ENCODE measurements around the gene GPR37L1. TPM values are rescaled to one million over a fixed set of nuclear protein-coding genes. Genes with fewer than 3 reads are reported as not detected.
"Not testable (repeated sequence)": the region's sequence is repeated elsewhere in the genome, so short reads cannot be mapped to it uniquely, and the experiment has no call there.

Gene GPR37L1
- total RNA-seq, 1 donor from 2014 or later: not detected

GRCh38 chr1:202165267-202165941, 42.7 kb downstream of the GPR37L1 start:
- Mint-ChIP-seq H3K36me3 (ENCODE audit: low read depth) (peaks cover under 1% of the 10 kb centered on the region), H3K4me3 (peak overlapping the region; percentile 81), H3K4me1 (ENCODE audit: low read depth) (peaks cover 66% of the 10 kb centered on the region), H3K9me3 (no peaks in the 10 kb centered on the region), H3K27ac (peak overlapping the region; percentile 94), H3K27me3 (ENCODE audit: insufficient read depth) (no peaks in the 10 kb centered on the region)
- no peak for DNase-seq (ENCODE audit: low spot score)
- intact Hi-C loops (cut with micrococcal nuclease): loop anchor here (10.0 kb wide), 3 partner anchors 829 to 1159 kb away; partner anchors contain the start of gene KIF21B

DNA sequence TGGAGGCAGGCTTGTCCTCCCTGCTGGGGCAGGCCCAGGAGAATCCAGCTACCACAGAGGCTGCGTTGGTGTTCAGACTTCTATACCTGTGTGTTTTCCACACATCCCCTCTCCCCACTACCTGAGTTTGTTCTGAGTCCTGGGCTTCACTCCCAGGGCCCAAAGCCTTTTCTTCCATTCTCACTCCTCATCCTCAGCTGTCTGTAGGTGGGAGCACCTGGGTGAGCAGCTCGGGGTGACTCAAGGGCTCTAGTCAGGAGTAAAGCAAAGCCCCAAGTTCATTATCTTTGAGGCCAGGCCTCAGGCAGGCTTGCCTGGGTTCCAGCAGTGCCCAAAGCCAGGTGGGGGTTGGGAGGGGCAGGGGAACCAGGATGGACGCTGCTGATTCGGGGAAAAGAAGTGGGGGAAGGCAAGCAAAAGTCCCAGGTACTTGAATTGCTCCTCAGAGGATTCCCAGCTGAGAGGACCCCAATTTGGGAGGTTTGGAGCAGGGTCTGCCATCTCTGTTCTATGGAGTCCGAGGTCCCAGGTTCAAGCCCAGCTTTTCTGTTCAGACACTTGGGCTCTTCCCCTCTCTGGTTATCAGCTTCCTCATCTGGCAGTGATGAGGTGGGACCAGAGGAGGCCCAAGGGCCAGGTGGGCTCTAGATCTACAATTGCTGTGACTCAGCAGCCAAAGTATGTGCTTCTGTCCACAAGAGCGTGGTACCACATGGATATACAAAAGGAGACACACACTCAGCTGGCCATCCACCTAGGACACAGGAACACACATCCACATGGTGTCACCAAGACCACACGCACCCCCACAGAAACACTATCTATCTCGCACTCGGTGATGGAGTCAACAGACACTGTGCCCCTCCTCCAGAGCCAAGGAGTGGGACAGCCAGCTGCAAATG, 43.5 kb downstream of the GPR37L1 start:
- Mint-ChIP-seq H3K27ac (peak overlapping the region; percentile 94), H3K4me3 (peak overlapping the region; percentile 81), H3K9me3 (no peaks in the 10 kb centered on the region), H3K27me3 (ENCODE audit: insufficient read depth) (no peaks in the 10 kb centered on the region), H3K36me3 (ENCODE audit: low read depth) (no peaks in the 10 kb centered on the region), H3K4me1 (ENCODE audit: low read depth) (peaks cover 65% of the 10 kb centered on the region)
- intact Hi-C loops (cut with micrococcal nuclease): loop anchor here (10.0 kb wide), 3 partner anchors 829 to 1159 kb away; partner anchors contain the start of gene KIF21B
- DNase-seq (ENCODE audit: low spot score): no peak

- not testable (repeated sequence) for DNase-seq (ENCODE audit: low spot score); H3K36me3 Mint-ChIP-seq (ENCODE audit: low read depth); H3K27me3 Mint-ChIP-seq (ENCODE audit: insufficient read depth); H3K9me3 Mint-ChIP-seq; H3K27ac Mint-ChIP-seq; H3K4me3 Mint-ChIP-seq
- intact Hi-C loops (cut with micrococcal nuclease): loop anchor here (10.0 kb wide), 3 partner anchors 828 to 1158 kb away; partner anchors contain the start of gene KIF21B
- peaks cover 57% of the 10 kb centered on the region for H3K4me1 Mint-ChIP-seq (ENCODE audit: low read depth)
Observed at GRCh38 chr1:202167054-202167453, 44.3 kb downstream of the GPR37L1 start.

GRCh38 chr1:202167708-202168415, 45.1 kb downstream of the GPR37L1 start:
- DNase-seq (ENCODE audit: low spot score): no peak
- no peak overlapping the region for H3K27ac Mint-ChIP-seq
- H3K4me1 Mint-ChIP-seq (ENCODE audit: low read depth): peaks cover 49% of the 10 kb centered on the region
- H3K27me3 Mint-ChIP-seq (ENCODE audit: insufficient read depth): no peaks in the 10 kb centered on the region
- intact Hi-C loops (cut with micrococcal nuclease): loop anchor here (10.0 kb wide), 3 partner anchors 827 to 1157 kb away; partner anchors contain the start of gene KIF21B
- H3K4me3 Mint-ChIP-seq: no peak overlapping the region
- H3K36me3 Mint-ChIP-seq (ENCODE audit: low read depth): no peaks in the 10 kb centered on the region
- H3K9me3 Mint-ChIP-seq: no peaks in the 10 kb centered on the region

- Mint-ChIP-seq H3K36me3 (ENCODE audit: low read depth) (no peaks in the 10 kb centered on the region), H3K27ac (no peak overlapping the region), H3K4me1 (ENCODE audit: low read depth) (peaks cover 39% of the 10 kb centered on the region), H3K4me3 (no peak overlapping the region), H3K9me3 (no peaks in the 10 kb centered on the region), H3K27me3 (ENCODE audit: insufficient read depth) (no peaks in the 10 kb centered on the region)
- DNase-seq (ENCODE audit: low spot score): no peak
- intact Hi-C loops (cut with micrococcal nuclease): loop anchor here (10.0 kb wide), 3 partner anchors 826 to 1156 kb away; partner anchors contain the start of gene KIF21B
Observed at GRCh38 chr1:202168861-202169260, 46.1 kb downstream of the GPR37L1 start.

DNA sequence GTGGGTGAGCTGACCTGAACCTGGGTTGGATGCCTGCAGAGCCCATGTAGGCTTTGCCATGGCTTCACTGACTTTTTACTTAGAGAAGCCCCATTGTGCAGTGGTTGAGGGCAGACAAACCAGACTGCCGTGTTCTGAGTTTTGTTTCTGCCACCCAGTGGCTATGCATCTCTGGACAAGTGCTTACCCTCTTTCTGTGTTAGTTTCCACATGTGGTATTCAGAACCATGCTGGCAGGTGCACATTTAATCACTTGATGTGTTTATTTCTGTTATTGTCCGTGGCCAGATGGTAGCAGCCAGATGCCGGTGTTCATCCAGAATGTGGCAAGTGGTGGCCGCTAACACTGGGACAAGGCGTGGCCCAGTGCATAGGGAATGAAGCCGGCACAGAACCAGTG, 48.0 kb downstream of the GPR37L1 start:
- no peak overlapping the region for H3K27ac Mint-ChIP-seq
- no peak overlapping the region for H3K4me3 Mint-ChIP-seq
- no peaks in the 10 kb centered on the region for H3K36me3 Mint-ChIP-seq (ENCODE audit: low read depth)
- DNase-seq (ENCODE audit: low spot score): no peak
- peaks cover 21% of the 10 kb centered on the region for H3K4me1 Mint-ChIP-seq (ENCODE audit: low read depth)
- H3K9me3 Mint-ChIP-seq: no peaks in the 10 kb centered on the region
- H3K27me3 Mint-ChIP-seq (ENCODE audit: insufficient read depth): no peaks in the 10 kb centered on the region
- intact Hi-C loops (cut with micrococcal nuclease): no loop called here

GRCh38 chr1:202171292-202172014, 48.7 kb downstream of the GPR37L1 start:
- DNase-seq (ENCODE audit: low spot score): no peak
- Mint-ChIP-seq H3K4me3 (no peak overlapping the region), H3K4me1 (ENCODE audit: low read depth) (peaks cover 14% of the 10 kb centered on the region), H3K27ac (no peak overlapping the region), H3K9me3 (no peaks in the 10 kb centered on the region), H3K36me3 (ENCODE audit: low read depth) (no peaks in the 10 kb centered on the region), H3K27me3 (ENCODE audit: insufficient read depth) (no peaks in the 10 kb centered on the region)
- intact Hi-C loops (cut with micrococcal nuclease): no loop called here

- no peak overlapping the region for H3K4me3 Mint-ChIP-seq
- no peak for DNase-seq (ENCODE audit: low spot score)
- H3K9me3 Mint-ChIP-seq: no peaks in the 10 kb centered on the region
- peaks cover 9% of the 10 kb centered on the region for H3K4me1 Mint-ChIP-seq (ENCODE audit: low read depth)
- intact Hi-C loops (cut with micrococcal nuclease): no loop called here
- no peak overlapping the region for H3K27ac Mint-ChIP-seq
- H3K27me3 Mint-ChIP-seq (ENCODE audit: insufficient read depth): no peaks in the 10 kb centered on the region
- no peaks in the 10 kb centered on the region for H3K36me3 Mint-ChIP-seq (ENCODE audit: low read depth)
Observed at GRCh38 chr1:202172015-202172355, 49.3 kb downstream of the GPR37L1 start.

GRCh38 chr1:202173993-202174392, 51.3 kb downstream of the GPR37L1 start:
- Mint-ChIP-seq H3K4me1 (ENCODE audit: low read depth) (peaks cover 9% of the 10 kb centered on the region), H3K4me3 (no peak overlapping the region), H3K36me3 (ENCODE audit: low read depth) (no peaks in the 10 kb centered on the region), H3K9me3 (no peaks in the 10 kb centered on the region), H3K27ac (no peak overlapping the region), H3K27me3 (ENCODE audit: insufficient read depth) (no peaks in the 10 kb centered on the region)
- intact Hi-C loops (cut with micrococcal nuclease): no loop called here
- no peak for DNase-seq (ENCODE audit: low spot score)

DNA sequence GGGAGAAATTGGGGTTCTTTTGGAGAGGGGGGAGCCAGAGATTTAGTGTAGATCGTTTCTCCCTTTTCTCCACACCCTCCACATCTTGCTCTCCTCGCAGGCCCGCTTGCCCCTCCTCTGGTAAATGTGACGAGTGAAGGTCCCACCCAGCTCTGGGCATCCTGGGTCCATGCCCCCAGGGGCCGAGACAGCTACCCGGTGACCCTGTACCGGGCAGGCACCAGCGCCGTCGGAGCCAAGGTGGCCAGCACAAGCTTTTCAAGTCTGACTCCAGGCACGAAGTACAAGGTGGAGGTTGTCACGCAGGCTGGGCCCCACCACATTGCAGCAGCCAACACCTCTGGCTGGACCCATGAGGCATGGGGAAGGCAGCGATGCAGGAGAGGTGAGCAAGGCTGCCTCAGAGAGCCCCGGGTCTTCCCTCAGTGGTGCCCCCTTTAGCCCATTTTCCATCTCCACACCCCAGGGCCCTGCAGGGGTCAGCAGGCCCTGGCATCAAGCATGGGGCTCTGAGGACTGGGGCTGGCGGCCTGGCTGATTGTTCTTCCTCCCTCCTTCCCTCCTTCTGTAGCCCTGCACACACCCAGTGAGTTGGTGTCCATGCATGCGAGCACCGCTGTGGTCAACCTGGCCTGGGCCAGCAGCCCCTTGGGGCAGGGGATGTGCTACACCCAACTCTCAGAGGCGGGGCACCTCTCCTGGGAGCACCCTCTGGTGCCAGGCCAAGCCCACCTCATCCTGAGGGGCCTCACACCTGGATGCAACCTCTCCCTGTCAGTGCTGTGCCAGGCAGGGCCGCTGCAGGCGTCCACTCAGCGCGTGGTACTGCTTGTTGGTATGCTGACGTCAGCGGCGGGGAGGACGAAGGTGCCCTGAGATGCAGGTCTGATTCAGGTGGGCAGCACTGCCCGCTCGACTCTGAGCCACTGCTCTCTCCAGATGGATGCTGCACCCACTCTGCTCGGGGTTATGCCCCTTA, 54.5 kb downstream of the GPR37L1 start:
- Mint-ChIP-seq H3K36me3 (ENCODE audit: low read depth) (no peaks in the 10 kb centered on the region), H3K4me1 (ENCODE audit: low read depth) (peaks cover 5% of the 10 kb centered on the region), H3K27ac (no peak overlapping the region), H3K27me3 (ENCODE audit: insufficient read depth) (no peaks in the 10 kb centered on the region), H3K9me3 (no peaks in the 10 kb centered on the region), H3K4me3 (no peak overlapping the region)
- no peak for DNase-seq (ENCODE audit: low spot score)
- intact Hi-C loops (cut with micrococcal nuclease): no loop called here

- Mint-ChIP-seq H3K4me1 (ENCODE audit: low read depth) (peaks cover 24% of the 10 kb centered on the region), H3K27ac (no peak overlapping the region), H3K36me3 (ENCODE audit: low read depth) (no peaks in the 10 kb centered on the region), H3K9me3 (no peaks in the 10 kb centered on the region), H3K27me3 (ENCODE audit: insufficient read depth) (peaks cover 2% of the 10 kb centered on the region), H3K4me3 (no peak overlapping the region)
- intact Hi-C loops (cut with micrococcal nuclease): no loop called here
- DNase-seq (ENCODE audit: low spot score): no peak
Observed at GRCh38 chr1:202179828-202180750, 57.4 kb downstream of the GPR37L1 start.

Measured in activated T-helper 1 cell treated with anti-CD3 and anti-CD28 coated beads, Interleukin-12 subunit alpha, Interleukin-12 subunit beta, Interleukin-2, Interleukin-4 antibody, amounts not matched to agents 30 ng/mL and 10 ng/mL and 1 ng/mL, durations not matched to agents 14 hours and 24 hours and 36 hours (primary cell).